NCI-H345 (cell line): ENCODE measurements around the gene TYSND1.
"Not testable (repeated sequence)": the region's sequence is repeated elsewhere in the genome, so short reads cannot be mapped to it uniquely, and the experiment has no call there.

ENCODE experiments used
- DNase-seq: peaks from one replicate; lab custom pipeline; 2025; lab: John Stamatoyannopoulos, UW

TYSND1 gene

GRCh38 chr10:70132098-70133029 is 14.1 kb downstream of the TYSND1 start, which contains the start of gene AIFM2:
AIFM2 (minus strand) TSS chr10:70132825; CDS start chr10:70124084, 8,741 bp downstream.
- no peak for DNase-seq

DNA sequence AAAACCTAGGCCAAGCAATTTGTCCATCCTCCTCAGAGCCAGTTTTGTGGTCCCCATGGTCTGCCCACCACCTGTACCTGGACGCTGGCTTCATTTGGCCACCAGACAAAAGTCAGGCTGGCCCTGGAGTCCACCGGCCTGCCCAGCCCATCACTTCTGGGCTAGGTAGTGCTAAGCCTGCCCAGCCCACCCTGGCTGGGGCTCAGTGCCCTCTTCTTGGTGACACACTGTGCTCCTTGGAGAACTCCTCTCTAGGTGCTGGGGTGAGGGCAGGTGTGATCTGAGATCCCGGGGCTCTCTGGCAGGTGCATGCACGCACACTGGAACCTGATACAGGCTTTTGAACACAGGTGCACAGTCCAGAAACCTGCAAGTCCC is 15.0 kb downstream of the TYSND1 start:
- DNase-seq = no peak

- DNase-seq = no peak
Measured at GRCh38 chr10:70130878-70131559, 15.5 kb downstream of the TYSND1 start.

DNA sequence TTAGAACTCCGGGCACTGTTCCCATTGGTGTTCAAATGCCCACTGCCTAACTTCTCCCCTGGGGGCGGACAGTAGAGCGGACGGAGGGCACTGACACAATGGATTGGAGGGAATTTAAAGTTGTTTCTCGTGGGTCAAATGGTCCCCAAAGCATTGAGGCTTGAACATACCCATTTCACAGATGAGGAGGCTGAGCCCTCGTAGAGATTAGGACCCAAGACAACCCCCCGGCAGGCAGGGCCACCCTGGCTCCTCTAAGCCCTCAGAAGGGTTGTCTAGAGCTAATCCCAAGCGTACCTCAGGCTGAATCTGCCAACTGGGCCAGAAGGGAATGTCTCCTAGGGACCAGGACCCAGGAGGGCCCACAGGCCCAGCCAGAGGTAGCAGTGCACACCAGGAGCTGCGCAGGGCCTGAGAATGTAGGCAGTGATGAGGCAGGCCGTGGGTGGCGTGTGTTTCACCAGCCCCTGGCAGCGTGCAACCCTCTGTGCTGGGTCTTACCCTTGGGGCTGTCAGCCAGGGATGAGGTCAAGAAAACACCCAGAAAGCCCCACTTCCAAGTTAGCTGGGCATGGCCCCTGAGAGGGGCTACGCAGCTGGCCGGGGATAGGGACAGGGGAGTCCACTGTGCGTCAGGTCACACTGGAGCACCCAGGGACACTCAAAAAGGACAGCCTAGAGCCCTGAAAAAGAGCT is 19.7 kb downstream of the TYSND1 start:
- DNase-seq = no peak

DNA sequence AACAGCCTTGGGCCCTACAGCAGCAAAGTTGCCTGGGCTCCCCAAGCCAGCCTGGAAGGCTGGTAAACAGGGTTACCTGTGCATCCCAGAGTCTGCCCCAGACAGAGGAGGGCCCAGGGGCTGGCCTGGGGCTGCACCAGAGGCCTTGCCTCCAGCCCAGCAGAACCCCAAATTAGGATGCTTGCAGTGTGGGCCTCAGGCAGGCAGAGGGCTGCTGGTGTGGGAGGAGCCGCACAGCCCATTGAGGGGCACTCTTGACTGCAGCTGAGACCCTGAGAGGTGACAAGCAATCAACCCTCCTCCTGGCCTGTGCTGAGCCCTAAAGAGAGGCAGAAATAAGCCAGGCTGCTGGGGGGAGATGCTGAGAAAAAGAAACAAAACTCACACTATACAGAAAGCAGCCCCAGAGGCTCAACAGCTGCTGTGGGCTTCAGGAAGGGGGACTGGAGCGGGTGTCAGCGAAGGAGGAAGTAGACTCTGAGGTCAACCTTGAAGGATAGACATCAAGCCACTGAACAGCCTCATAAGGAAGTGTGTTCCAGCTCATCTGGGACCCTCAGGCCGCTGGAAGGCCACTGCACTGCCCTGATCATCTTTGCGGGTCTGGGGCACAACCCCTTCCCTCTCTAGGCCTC is 20.5 kb downstream of the TYSND1 start:
- DNase-seq = no peak

- DNase-seq = no peak
Measured at GRCh38 chr10:70124918-70125317, 21.6 kb downstream of the TYSND1 start.

GRCh38 chr10:70124415-70124814 is 22.1 kb downstream of the TYSND1 start:
- no peak for DNase-seq

GRCh38 chr10:70123817-70124216 is 22.7 kb downstream of the TYSND1 start:
- no peak for DNase-seq

DNA sequence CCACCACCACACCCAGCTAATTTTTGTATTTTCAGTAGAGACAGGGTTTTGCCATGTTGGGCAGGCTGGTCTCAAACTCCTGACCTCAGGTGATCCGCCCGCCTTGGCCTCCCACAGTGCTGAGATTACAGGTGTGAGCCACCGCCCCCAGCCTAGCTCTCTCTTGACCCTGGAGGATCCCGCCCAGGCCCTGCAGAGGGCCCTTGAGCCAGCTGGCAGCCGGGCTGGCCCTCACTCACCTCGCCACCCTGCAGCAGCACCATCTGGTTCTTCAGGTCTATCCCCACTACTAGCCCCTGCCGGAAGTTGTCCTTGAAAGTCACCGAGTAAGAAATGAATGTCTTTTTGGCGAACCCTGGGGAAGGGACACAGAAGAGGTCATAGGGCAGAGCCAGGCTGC is 23.3 kb downstream of the TYSND1 start:
- DNase-seq = not testable (repeated sequence)

GRCh38 chr10:70122742-70123141 is 23.8 kb downstream of the TYSND1 start:
- no peak for DNase-seq

GRCh38 chr10:70121281-70121949 is 25.1 kb downstream of the TYSND1 start:
- no peak for DNase-seq

GRCh38 chr10:70120417-70120816 is 26.1 kb downstream of the TYSND1 start:
- DNase-seq = no peak

DNA sequence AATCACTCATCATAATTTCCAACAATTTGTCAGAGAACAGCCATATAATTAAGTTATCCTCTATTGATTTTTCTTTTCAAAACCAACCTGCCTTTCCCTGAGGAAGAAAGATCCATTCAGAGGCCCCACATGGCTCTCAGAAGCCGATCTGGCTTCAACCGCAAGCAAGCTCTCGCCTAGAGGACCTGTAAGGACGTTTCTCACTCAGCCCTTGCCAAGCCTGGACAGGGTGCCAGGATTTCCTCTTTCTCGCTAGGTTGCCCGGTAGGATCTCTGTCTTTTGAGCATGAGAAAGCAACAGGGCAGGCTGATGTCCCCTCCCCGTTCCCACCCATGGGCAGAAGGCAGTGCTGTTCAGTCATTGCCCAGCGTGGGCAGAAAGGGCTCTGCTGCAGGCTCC is 26.9 kb downstream of the TYSND1 start:
- no peak for DNase-seq

DNA sequence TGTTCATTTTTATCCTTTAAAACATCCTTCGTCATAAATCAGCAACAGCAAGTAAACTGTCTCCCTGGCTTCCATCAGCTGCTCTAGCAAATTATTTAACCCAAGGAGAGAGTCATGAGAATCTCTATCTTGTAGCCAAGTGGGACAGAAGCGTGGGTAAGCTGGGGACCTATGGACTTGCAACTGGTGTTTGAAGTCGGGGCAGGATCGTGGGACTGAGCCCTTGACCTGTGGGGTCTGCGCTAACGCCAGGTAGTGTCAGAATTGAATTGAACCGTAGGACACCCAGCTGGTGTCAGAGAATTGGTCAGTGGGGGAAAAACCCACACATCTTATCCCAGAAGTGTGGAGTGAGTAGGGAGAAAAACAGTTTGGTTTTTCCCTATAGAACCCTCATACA is 27.3 kb downstream of the TYSND1 start:
- DNase-seq = no peak

DNA sequence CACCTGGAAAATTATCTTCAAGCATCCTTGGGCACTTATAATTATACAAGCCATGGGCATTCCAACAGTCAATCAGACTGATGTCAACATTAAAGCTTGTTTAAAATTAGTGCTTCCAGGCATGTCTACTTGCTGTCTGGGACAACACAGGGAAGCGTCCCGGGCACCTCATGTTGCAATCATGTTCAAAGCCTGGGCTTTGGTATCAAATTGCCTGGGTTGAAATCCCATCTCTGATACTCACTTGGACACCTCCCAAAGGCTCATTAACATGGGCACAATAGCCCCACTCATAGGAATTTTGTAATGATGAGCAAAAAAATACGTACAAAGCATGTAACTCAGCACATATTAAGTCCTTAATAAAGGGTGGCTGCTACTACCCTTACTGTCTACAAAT is 28.3 kb downstream of the TYSND1 start:
- DNase-seq = no peak

GRCh38 chr10:70117646-70118045 is 28.9 kb downstream of the TYSND1 start:
- DNase-seq = no peak

- DNase-seq = peak; percentile 32
Measured at GRCh38 chr10:70115948-70116682, 30.4 kb downstream of the TYSND1 start.

DNA sequence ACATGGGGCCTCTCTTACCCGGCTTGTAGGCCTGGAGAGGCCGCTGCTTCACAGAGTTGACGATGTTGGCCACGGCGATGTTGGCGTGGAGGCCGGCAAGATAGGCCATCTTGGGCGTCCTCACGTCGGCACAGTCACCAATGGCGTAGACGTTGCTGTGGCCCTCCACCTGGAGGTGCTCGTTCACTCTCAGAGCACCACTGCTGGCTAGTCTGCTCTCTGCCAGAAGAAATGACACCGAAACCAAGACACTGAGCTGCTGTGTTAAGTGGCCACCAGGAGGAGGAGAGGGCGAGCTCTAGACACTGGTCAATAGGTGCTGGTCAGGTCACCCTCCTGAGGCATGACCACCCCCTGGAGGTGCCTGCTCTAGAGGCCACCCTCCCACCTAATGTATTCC is 31.6 kb downstream of the TYSND1 start:
- no peak for DNase-seq

DNA sequence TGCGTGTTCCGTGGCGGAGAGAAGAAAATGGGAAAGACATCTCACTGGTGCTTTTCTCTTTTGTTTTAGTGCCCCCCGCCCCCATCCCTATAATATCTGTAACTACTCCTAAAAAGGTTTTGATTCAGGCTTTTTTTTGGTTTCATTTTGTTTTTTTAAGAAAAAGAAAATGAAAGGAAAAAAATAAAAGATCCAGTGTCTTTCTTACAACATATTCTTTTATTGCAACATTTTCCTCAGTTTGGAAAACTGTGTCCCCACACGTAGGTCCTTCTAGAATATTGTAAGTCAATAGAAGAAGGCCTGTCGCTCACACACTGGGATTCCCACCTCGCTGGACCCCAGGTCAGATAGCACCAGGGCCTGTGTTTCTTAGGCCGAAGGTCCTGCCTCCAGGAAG is 34.4 kb downstream of the TYSND1 start:
- no peak for DNase-seq

DNA sequence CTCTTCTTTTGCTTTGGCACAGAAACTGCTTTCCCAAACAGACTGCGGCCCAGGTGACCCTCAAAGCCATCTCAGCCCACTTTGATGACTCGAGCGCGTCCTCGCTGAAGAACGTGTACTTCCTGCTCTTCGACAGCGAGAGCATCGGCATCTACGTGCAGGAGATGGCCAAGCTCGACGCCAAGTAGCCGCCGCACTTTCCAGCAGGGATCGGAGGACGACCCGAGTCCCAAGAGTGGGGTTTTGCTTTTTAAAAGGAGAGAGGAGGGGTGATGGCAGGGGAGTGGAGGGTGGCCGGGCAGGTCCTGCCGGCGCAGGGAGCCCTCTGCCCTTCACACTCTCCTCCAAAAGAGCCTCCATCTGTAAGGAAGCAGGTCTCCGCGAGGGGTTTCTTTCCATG is 35.0 kb downstream of the TYSND1 start:
- DNase-seq = no peak
